Epidermal melanocyte (primary cell): ENCODE measurements around the gene LCN9.
"Not testable (repeated sequence)": the region's sequence is repeated elsewhere in the genome, so short reads cannot be mapped to it uniquely, and the experiment has no call there.

Experiments
- DNase-seq: peaks from one replicate; pipeline ENCODE4 v3.0.0; 2011; ENCODE audit warnings: low spot score; ENCODE audit not compliant: insufficient read length

LCN9 gene

GRCh38 chr9:135670721-135671590 is 7.8 kb downstream of the LCN9 start:
- DNase-seq = no peak

DNA sequence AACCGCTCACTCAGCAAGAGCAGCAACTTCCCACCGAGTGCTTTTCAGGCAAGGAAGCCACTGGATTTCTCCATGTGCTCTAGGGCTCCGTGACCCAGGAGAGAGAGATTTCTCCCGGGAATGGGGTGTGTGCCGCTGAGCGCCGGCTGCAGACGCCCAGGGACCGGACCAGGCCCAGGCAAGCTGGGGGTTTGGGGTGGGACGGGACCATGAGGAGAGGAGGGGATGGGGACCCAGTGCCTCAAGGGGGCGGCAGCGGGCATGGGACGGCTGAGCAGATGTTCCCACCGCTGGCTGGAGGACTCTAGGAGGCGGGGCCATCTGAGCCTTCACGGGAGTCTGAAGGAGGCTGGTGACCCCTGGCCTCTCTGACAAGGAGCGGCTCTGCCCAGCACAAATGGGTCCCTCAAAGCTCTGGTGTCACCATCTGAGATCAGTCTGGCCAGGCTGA is 8.5 kb downstream of the LCN9 start:
- no peak for DNase-seq

DNA sequence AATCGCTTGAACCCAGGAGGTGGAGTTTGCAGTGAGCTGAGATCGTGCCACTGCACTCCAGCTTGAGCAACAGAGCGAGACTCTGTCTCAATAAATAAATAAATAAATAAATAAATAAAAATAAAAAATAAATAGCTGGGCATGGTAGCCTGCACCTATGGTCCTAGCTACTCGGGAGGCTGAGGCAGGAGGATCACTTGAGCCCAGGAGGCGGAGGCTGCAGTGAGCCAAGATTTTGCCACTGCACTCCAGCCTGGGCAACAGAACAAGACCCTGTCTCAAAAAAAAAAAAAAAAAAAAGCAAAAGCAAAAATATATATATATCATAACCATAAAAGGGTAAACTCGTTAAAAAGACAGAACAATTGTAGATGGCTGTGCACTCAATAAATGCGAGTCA is 9.7 kb downstream of the LCN9 start:
- DNase-seq = not testable (repeated sequence)

DNA sequence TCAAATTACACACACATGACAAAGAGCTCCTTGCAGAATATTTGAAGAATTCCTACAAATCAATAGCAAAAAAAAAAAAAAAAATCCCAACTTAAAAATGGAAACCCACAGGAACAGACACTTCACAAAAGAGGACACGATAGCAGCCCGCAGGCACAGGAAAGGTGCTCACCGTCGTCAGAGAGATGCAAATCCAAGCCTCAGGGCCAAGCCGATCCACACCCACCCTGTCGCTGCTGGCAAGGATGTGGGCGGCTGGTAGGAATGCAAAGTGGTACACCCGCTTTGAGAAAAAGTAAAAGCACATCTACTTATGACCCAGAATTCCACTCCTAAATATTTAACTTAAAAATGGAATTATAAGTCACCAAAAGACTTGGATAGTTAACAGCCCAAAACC is 10.8 kb downstream of the LCN9 start:
- DNase-seq = no peak

DNA sequence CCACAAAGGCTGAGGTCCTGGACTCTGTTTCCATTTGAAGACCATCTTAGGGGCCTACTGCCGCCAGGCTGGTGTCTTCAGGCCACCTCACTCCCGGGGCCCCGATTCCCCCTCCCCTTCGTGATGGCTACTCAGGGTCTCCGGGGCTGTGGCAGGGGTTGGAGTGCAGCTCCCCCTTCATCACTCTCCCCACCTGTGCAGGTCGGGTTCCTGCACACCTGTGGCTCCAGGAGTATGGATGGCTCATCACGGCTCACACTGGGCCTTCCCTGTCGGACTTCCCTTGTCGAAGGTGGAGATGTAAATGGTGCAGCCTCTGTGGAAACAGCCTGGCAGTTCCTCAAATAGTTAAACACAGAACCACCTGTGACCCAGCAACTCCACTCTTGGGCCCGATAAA is 11.9 kb downstream of the LCN9 start:
- DNase-seq = no peak

DNA sequence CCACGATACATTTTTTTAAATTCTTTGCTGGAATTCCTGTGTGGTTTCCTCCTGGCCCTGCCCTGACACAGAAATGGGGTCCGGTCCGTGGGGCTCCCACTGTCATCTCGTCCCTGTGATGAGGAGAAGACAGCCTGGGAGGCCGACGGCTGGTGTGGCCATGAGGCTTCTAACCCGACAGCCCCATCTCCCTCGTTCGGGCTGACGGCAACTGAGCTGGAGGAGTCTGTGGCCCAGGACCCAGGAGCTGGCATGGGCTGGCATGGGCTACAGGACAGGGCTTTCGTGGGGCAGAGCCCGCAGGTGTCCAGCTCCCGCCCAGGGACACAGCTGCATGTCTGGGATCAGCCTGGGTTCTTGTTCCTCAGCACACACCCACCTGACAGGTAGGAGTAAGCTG is 13.8 kb downstream of the LCN9 start:
- DNase-seq = no peak

GRCh38 chr9:135677641-135678168 is 14.6 kb downstream of the LCN9 start:
- DNase-seq = no peak

- no peak for DNase-seq
These were observed 15.3 kb downstream of the LCN9 start for GRCh38 chr9:135678236-135679017.

DNA sequence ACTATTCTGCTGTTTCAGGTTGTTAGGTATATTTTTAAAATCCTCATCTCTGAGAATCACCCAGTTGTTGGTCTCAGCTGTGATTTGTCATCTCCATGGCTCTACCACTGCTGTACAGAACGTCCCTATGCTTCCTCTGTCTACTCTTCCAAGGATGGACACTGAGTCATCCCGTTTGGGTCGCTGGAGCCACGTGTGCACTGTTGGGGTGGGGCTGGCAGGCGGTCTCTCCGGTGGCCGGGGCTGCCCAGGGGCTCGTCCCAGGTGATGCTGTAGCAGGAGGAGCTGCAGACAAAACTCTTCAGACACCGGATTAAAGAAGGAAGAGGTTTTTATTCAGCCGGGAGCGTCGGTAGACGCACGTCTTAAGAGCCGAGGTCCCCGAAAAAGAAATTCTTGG is 16.9 kb downstream of the LCN9 start:
- DNase-seq = no peak

DNA sequence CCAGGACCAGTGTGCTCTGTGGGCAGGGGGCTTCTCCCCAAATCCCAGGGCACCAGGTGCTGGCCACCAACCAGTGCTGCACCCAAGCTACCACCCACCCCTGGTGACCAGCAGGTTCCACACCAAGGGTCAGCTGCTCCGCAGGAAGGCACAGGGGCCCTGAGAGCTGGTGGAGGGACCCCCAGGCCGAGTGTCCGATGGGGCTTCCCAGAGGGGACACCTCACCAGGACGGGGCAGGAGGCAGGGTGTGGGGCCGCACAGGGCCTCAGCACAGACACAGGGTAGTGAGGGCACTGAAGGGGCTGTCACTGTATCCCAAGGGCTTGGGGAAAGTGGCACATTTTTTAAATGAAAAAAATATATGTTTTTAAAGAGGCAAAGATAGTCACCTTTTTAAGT is 18.1 kb downstream of the LCN9 start:
- DNase-seq = no peak

DNA sequence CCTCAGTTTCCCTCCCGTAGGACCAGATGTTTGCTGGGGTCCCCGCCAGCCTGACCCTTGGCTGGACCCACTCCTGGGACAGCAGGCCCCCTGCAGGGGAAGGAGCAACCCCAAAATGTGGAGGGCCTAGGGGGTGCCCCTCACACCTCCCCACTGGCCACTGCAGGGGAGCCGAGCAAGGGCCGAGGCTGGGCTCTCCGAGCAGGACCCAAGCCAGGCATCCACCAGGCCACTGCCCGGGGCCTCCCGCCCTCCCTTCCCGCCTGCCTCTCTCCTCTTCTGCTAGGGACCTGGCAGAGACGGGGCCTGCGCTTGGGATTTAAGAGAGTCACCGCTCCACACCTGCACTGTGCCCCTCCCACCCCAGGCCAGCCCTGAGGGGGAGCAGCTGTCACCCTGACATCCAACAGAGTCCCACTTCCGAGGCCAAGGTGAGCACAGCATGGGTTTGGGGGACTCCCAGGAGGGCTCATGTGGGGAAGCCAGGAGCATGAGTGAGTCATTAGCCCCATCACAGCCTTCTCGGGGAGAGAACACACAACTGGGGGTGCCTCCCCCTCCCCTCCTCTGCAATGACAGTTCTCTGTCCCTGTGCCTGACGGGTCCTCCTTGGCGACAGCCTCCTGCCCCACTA is 20.4 kb downstream of the LCN9 start:
- no peak for DNase-seq

DNA sequence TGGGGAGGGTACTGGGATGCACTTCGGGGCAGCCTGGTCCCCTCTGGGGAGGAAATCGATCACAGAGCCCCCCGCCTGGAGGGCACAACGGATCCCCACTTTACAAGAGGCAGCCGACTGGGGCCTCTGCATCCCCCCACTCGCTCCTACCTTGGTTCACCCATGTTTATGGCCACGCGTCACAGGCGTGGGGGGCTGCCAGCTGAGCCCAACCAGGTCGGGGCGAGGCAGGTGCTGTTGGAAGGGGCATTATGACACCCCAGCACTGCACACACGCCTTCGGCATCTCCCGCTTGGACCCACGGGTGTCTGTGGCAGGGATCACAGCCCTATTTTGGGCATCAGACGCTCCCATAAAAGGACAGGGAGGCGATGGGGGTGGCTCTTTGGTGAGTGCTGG is 21.6 kb downstream of the LCN9 start:
- no peak for DNase-seq

GRCh38 chr9:135687216-135687615 is 24.1 kb downstream of the LCN9 start:
- no peak for DNase-seq

GRCh38 chr9:135689011-135689410 is 25.9 kb downstream of the LCN9 start:
- DNase-seq = no peak

DNA sequence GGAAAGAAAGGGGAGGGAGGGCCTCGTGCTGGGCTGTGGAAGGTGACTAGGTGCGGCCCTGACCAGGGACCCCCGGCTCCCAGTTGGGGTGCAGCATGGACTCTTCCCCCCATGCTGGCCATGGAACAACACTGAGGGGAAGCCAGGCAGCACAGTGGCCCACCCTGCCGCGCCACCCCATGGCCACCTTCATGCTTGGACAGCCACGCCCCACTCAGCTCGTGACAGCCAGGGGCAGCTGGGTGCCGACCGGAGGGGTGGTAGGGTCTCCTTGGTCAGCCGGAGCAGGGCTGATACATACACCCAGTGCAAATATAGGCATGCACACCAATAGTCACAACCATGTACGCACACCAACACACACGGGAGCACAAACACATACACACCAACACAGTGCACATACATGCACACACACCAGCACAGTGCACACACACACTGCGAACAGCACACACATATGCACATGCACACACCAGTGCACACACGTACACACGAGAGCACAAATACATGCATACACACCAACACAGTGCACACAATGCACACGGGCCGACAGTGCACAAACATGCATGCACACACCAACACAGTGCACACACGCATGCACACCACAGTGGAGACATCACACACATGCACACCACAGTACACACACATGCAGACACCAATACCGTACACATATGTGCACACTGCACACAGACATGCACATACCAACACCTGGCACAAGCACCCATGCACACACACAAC is 27.9 kb downstream of the LCN9 start:
- no peak for DNase-seq

DNA sequence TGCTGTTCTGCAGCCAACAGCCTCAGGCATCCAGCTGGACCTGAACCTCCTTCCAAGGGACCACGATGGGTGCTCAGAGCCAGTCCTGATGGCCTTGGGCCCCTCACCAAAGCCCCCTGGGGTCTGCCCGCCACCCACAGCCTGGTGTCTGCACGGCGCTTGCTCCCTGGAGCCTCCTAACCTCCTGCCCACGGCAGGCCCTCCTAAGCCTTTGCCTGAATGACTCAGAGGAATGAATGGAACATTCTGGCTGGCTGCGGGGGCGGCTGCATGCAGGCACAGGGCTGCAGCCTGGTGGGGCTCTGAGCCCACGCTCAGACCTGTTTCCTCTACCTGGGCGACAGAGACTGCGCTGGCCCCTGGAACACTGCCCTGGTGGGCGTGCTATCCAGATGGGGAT is 29.3 kb downstream of the LCN9 start:
- no peak for DNase-seq

DNA sequence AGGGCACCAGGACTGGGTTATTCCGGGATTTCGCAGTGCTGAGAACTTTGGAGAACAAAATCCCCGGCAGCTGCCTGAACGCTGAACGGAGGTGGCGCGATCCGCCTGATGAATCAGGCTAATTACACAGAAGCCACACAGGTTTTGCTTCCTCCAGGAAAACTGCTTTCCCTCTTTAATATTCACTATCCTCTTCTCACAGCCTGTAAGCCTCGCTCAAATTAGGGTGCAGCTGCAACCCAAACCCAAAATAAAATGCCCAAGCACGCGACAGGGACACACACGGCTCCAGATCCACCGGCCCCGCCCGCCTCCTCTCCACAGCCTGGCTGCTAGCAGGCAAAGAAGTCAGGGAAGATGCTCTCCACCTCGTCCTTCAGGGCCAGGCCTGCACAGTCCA is 30.2 kb downstream of the LCN9 start:
- no peak for DNase-seq

DNA sequence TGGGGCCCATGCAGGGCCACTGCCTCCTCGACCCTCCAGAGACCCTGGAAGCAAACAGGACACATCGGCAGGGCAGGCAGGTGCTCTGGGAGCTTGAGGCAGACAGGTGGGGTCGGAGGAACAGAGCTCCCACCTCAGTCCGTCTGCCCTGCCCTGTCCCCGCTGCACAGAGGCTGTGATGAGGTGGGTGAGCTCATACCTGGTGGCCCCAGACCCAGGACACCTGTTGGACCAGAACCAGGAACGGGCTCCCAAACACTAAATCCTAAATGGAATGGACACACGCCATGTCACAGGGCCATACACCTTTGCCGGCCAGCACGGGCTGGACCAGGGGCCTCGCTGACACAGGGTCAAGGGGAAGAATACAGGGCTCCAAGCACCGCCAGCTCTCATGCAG is 30.7 kb downstream of the LCN9 start:
- DNase-seq = no peak

DNA sequence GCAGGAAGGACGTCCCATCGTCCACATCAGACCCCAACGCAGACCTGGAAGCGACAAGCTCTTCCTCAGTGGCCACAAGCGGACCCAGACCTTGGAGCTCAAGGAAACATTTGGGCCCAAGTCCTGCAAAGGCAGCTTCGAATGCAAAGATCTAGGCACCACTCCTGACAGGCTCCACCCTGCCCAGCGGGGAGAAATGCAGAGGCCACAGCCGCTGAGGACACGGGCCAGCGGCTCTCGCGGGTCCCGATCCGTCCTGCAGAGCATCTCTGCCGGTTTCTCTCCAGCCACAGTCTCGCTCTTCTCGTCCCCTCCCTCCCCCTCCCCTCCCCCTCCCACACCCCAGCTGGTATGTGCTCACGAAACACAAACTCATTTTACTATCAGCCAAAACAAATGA is 31.3 kb downstream of the LCN9 start:
- no peak for DNase-seq

DNA sequence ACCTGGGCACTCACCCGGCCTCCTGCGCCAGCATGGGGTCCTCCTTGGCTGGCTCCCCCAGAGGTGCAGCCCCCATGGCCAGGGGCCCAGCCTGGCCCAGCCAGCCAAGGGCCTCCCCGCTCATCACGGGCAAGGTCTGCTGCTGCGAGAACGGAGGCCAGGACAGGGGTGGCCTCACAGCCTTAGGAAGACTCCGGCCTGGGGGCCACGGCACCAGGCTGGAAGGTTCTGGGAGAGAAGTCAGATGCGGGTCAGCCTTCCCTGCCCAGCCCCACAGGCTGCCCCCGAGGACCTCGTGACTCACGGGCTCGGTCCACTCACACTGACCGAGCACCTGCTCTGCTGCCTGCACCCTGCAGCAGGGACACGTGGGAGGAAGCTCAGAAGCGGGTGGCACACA is 31.9 kb downstream of the LCN9 start:
- no peak for DNase-seq

- no peak for DNase-seq
These were observed 32.5 kb downstream of the LCN9 start for GRCh38 chr9:135695642-135696041.
